GM18867 (cell line): ENCODE data around the gene CFAP53.
"Not testable (repeated sequence)": the region's sequence is repeated elsewhere in the genome, so short reads cannot be mapped to it uniquely, and the experiment has no call there.

ENCODE experiments used
- ATAC-seq: cut with Tn5 transposase; IDR thresholded peaks from one replicate; pipeline ENCODE4 v1.9.1; 2021; ENCODE audit warnings: mild to moderate bottlenecking, moderate library complexity; ENCODE audit not compliant: unreplicated experiment

Gene CFAP53

DNA sequence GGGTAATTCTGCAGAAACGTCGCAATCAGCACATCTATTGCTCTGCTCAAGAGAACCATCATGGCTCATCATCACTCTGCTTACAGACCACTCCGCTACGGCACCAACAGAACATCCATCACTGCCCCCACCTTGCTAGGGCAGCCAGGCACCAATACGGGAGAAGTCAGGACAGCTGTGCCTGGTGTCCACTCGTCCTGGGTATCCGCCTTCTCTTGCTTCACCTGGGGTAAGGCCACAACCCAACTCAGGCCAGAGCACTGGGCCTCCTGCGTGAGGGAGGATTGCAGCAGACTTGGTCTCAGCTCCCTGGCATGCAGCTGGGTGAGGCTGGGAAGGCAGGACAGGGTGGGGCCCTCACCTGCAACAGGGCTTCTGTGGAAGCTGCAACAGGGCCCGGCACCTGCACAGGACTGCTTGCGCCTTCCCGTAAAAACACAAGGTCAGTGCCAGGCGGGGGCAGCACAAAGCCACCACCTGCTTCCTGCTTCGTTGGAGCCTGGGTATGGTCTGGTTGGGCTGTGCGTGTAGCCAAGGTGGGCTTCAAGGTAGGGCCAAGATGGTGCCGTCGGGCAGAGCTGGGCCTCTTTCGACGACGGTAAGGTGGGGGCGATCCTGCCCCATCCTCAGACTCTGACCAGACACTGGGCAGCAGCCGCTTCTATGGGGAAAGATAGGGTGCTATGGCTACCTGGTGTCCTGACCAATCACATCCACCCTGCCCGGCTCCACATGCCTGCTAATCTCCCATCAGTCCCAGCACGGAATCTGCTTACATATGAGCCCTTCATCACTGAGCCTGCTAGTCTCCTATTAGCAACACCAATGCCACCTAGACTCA lies 7.1 kb upstream of the CFAP53 start:
- ATAC-seq: no peak

DNA sequence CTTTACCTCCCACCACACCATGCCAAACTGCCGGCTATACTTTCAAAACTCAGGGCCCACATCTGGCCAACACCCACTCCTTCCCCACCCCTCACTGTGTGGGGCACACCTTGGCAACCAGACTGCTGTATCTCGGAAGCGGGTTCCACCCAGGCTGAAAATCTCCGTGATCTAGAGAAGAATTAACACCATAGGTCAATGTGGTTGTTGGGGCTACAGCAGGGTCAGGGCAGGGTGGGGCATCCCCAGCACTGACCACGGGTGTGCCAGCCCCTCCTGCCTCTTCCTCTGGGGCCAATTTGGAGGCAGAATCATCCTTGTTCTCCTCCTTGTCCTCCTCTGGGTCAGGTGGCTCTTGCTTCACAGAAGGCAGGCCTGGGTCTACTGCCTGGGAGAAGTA lies 6.3 kb upstream of the CFAP53 start:
- no peak for ATAC-seq

DNA sequence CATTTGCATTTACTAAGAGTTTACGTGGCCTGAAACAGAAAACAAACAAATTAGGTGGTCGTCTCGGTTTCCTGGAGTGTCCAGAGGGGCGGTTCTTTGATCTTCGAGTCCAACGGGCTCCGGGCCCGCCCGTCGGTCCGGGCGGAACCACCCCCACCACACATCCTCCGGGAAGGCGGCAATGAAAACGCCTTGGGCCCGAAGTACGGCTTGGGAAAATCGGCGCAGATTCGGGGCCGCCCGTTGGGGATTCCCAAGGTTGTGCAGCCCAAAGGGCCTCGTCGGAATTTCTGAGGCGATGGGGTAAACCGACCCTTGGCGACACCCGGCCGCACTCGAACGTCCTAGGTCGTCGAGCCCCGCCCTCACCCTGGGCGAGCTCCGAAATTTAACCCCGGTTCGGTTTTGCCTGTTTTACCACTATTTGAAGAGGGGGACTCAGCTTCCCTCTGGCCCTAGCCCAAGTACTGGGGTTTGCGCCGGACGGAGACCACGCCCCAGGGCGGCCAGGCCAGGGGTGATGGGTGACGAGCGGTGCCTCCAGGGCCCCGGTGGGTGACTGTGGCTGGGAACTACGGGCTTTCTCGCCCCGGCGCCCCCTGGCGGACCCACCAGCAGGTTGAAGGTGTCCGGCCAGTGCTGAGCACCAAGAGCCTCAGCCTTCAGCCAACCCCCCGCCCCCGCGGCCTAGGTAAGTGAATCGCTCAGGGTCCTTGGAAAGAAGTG lies 1.9 kb upstream of the CFAP53 start:
- peak; percentile 75 for ATAC-seq

DNA sequence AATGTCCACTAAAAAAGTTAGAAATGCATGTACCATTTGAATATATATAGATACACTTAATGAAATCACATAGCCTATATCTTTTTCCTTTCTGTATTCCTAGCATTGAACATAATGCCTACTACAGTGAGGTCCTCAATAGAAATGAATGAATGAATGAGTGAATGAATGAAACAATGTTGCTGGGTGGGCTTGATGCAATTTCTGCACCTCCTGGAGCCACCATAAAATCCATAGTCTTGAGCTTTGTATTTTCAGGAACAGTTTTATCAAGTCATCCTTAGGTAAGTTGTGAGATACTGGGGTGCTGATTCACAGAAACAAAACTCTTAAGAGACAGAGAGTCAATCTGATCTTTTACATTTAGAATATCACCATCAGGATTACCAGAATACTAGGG lies 3.3 kb downstream of the CFAP53 start:
- ATAC-seq: no peak

DNA sequence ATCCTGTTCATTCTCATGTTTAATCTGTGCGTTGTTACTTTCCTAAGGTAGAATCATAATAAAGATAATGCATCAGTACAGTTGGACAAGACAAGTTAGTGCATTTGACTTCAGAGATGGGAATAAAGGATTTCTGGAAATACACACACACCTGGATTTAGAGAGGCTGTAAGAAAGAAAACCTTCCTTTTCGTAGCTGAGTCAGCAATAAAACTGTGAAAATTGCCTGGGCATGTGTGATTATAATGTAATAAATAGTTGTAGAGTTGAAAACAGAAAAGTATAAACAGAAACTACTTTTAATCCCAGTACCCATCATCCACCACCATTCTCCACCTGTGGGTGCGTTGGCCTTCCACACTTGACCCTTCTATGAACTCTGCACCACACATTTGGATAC lies 15.4 kb downstream of the CFAP53 start:
- ATAC-seq: no peak

DNA sequence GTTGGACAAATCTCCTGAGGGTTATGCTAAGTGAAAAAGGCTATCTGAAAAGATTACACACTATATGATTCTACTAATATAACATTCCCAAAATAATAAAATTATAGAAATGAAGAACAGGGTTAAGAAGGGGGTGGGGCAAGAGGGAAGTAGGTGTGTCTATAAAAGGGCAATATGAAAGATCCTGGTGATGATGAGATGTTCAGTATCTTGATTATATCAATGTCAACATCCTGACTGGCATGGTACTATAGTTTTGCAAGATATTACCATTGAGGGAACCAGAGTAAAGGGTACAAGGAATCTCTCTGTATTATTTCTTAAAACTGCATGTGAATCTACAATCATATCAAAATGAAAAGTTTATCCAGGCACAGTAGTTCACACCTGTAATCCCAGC lies 16.7 kb downstream of the CFAP53 start:
- no peak for ATAC-seq

DNA sequence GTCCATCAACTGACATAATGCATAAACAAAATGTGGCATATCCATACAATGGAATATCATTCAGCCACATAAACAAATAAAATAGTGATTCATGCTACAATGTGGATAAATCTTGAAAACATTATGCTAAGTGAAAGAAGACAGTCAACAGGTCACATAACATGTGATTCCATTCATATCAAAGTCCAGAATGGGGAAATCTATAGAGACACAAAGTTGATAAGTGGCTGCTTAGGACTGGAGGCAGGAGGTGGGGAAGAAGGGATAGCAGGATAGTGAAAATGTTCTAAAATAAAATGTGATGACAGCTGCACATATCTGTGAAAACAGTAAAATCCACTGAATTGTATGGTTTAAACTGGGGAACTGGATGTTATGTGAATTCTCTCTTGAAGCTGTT lies 18.7 kb downstream of the CFAP53 start:
- no peak for ATAC-seq

DNA sequence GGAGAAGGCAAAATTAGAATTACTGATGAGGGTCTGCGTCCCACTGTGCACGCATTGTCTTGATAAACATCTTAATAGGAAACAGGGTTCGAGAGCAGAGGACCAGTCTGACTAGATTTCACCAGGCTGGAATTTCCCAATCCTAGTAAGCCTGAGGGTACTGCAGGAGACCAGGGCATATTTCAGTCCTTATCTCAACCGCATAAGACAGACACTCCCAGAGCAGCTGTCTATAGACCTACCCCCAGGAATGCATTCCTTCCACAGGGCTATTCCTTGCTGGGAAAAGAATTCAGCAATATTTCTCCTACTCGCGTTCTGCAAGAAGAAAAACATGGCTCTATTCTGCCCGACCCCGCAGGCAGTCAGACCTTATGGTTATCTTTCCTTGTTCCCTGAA lies 24.5 kb downstream of the CFAP53 start:
- ATAC-seq: not testable (repeated sequence)

DNA sequence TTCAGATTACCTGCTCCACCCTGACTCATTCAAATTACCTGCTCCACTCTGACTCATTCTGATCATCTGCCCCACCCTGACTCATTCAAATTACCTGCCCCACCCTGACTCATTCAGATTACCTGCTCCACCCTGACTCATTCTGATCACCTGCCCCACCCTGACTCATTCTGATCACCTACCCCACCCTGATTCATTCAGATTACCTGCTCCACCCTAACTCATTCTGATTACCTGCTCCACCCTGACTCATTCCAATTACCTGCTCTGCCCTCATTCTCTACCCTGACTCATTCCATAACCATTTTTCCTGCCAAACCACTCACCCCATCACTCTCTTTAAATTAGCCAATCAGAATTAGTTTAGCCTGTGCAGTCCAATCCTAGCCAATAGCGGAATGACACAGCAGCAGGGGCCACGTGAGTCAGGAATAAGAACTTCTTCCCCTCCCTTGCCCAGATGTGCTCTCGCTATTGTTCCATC lies 26.2 kb downstream of the CFAP53 start:
- ATAC-seq: no peak

DNA sequence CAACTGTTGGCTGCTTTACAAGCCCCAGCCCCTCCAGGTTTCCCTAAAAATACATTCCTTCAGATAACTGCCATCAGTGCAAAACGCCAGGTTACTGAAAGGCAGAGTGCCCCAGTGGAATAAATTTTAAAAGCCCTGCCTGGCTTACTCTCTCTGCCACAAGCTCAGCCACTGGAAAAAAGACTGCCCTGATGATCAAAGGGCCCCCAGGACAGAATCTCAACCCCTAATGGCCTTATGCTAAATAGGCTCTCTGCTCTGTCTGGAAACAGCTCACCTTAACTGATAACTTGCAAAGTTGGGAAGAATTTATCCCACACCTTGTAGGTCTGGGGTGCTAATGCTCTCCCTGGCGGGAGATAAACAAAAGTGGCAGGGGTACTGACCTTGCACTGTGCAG lies 33.9 kb downstream of the CFAP53 start:
- ATAC-seq: no peak

DNA sequence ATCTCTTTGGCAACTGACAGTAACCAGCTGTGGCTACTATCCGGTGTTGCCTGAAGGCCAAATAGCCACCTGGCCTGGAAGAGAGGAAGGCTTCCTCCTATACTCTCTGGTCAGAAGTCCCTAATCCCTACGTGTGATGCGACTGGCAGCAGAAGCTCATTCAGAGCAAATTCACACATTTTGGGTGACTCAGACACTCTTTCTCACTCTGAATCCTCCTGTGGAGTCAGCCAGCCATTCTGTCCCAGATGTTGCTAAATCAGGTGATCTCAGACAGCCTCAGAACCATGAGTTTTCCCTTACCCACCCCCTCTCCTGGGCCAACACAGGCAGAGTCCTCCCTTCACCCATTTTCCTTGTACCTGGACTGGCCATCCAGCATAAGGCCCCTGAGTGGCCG lies 34.7 kb downstream of the CFAP53 start:
- ATAC-seq: no peak

DNA sequence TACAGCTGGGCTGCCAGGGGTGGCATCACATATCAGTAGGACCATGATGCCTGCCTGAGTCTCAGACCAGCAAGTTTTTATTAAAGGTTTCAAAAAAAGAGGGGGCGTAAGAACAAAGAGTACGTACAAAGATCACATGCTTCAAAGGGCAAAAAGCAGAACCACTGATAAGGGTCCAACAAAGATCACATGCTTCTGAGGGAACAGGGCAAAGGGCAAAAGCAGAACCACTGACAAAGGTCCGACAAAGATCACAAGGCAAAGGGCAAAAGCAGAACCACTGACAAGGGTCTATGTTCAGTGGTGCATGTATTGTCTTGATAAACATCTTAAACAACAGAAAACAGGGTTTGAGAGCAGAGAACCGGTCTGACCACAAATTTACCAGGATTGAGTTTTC lies 46.0 kb downstream of the CFAP53 start:
- ATAC-seq: not testable (repeated sequence)

DNA sequence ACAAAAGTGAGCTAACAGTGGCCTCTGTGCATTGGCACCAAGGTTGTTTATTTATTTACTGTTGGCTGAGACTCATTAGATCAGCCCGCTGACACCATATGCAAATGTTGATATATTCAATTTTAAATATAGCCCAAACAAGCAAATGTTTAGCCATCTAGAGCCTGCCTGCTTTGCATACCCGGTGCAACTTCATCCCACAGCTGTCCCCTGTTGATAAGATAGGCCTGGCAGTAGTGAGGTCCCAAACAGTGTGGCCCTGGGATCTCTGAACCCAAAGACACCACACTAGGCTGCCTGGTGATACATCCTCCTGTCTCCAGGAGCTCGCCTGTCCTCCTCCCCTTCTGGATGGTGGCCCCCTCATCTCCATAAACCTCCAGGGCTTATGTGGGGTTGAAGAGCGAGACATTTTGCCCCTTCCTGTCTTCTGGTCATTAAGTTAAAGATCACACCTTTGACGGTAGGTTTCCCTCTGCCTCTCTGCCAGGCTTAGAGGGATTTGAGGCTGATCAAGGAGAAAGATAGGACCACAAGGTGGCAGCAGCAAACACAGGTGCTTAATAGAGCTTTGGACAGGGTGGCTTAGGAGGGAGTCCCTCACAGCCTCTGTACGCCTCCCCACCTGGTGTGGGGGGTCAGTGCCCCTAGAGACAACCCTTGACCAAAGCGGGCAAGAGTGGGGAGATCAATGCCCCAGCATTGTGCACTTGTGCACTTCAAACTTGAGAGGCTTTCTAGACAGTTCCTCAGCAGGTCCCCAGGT lies 47.7 kb downstream of the CFAP53 start:
- peak; percentile 88 for ATAC-seq

DNA sequence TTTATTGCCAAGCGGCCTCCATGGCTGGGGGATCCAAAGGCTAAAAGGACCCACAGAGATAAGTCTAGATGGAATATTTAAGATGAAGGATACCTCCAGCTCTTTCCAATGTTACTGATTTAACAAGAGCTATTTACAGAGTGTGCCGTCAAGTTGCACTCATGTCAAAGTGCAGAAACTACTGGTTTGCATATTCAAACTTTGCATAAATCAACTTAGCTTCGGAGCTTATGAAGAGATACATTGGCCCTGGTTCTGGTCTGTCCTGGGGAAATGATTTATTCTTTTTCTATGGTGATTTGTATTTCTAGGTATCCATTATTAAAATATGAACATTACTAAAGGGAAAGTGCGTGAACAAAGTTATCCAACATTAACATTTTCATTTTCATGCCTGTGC lies 57.0 kb downstream of the CFAP53 start:
- no peak for ATAC-seq

DNA sequence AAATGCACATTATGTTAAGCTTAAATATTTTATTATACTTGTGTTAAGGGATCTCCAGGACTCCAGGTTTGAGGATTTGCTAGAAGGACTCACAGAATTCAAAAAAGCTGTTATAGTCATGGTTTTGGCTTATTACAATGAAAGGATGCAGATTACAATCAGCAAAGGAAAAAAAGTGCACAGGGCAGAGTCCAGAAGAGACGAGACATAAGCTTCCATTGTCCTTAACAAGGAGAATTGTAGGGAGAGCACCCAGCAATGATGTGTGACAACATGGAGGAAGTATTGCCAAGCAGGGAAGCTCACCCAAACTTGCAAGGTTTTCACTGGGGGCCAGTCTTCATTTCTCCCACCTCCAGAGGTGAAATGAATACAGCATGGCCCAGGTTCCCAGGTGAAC lies 58.6 kb downstream of the CFAP53 start:
- no peak for ATAC-seq

DNA sequence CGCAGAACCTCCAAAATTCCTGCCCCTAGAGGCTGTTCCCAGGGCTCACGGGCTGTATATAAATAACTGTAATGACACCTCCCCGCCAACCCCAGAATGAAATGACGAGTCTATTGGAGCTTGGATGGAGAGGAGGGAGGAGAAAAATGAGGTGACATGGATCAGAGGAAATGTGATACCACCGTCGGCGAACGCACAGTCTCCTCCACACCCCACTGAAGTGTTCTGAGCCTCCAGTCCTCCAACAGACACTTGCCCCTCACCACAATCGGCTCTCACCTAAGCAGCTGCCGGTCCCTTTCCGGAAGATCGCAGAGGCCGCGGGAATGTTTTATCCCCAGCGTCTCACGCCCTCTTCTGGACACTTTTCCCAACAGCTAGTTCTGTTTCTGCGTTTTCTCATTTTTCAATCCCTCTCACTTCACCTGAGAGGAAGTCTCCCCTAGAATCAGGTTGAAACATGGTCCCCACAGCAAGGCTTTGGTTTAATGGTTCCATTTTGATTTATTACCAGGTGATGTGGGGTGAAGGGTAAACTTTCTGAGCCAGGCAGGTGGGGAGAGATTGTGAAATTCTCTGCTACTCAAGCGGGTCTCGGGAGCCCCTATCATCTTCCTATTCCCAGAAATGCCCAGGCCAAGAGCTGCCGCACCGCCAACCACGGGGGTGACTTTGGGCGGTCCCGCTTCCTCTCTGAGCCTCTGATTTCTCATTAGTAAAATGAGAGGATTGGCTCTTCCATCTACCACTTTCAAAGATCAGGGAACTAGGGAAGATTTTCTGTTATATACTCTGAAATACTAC lies 62.3 kb downstream of the CFAP53 start:
- ATAC-seq: no peak

DNA sequence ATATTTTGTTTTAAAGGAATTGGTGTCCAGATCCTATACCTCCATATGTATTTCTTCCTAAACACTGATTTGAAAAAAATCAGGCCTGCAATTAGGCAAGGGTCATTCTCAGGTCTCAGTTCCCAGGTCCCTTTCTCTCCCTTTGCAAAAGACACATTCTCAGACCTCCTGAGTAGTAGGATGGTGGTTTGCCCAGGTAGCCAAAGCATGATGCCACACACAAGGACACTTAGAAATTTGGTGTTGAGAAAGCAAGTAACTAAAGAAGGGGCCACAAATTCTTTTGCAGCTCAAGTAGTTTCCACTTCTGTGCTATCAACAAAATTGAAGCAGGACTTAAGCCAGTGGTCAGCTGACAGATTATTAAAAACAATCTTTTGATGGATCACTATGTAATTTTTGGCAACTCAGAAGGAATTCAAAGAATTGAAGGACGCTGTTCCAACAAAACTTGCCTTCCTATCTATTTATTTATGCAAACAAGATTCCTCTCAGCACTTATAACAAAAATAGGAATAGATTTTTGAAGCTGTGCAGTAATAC lies 64.7 kb downstream of the CFAP53 start:
- ATAC-seq: no peak

DNA sequence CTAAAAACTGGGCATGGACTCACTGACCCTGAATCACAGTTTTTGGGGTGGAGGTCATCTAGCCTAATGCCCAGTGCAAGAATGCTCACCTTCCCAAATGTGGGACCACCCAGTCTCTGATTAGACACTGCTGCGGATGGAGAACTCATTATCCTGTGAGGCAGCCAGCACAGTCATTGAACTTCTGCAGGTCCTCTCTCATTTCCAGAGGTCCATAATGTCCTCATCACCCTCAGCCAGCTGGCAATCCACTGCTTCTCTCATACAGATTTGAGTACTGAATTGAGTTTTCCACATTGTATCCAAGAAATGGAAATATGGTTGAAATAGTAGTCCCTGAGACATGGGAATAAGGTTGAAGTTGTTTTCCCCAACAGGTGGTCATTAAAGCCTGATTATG lies 66.4 kb downstream of the CFAP53 start:
- ATAC-seq: no peak

DNA sequence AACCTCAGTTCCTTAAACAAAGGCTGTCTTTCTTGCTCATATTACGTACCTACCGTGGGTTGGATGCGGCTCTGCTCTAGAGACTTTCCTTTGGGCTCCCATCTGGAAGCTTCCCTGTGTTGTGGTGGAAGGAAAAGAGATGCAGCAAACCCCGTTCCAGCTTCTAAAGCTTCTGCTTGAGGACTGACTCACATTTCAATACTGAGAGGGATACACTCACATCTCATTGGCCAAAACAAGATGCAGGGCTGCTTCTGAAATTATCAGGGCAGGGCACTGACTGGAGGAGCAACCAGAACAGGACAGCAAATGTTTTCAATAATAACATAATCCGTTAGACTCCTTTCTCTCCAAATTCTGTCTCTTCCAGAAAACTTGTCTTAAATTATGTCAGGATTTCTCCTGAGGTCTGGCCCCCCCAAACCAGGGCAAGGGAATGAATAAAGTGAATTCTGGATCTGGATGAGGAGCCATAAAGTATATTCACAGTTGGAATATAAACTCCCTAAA lies 66.9 kb downstream of the CFAP53 start:
- no peak for ATAC-seq

DNA sequence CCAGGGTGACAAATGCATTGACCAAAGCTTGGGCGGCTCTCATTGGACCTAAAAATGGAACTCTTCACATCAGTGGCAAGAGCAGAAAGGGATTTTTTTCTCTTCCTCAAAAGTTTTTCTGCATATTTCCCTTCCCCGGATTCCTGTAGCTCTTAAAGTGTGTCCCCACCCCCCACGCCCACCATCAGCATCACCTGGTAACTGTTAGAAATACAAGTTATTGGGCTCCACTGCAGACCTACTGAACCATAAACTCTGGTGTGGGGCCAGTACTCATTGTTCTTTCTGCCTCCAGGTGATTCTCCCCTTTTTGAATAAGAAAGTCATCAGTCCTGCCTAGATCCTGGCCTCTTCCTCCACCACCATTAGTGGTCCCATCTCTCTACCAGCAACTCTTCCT lies 70.0 kb downstream of the CFAP53 start:
- ATAC-seq: no peak
